ENCODE results near the gene KIRREL1. TPM values are rescaled to one million over a fixed set of nuclear protein-coding genes. Genes with fewer than 3 reads are reported as not detected.
A peak's percentile ranks its signal among the peaks of the same experiment; 100 is the strongest.

The KIRREL1 gene
- total RNA-seq, 1 donor from 2014 or later: 23.5 TPM

- H3K4me3 ChIP-seq (ENCODE audit: low read length in 3 of 3): no peak overlapping the region
- no peaks in the 10 kb centered on the region for H3K36me3 ChIP-seq (ENCODE audit: control insufficient read depth in 3 of 3, insufficient read depth in 3 of 3, low read length in 3 of 3)
- peak overlapping the region; percentile 61 for H3K27ac ChIP-seq (ENCODE audit: low read depth, low read length)
- no peaks in the 10 kb centered on the region for H3K27me3 ChIP-seq (ENCODE audit: control insufficient read depth in 3 of 3, insufficient read depth in 3 of 3, low read length in 3 of 3)
- no peak overlapping the region for H3K9ac ChIP-seq (ENCODE audit: low read depth in 1 of 3, low read length in 3 of 3)
- H3K9me3 ChIP-seq (ENCODE audit: control insufficient read depth in 3 of 3, low read length in 3 of 3): no peaks in the 10 kb centered on the region
- H3K4me1 ChIP-seq (ENCODE audit: control insufficient read depth in 3 of 3, insufficient read depth in 3 of 3, low read length in 3 of 3): peaks cover 8 to 16% (median 8%) of the 10 kb centered on the region in 3 donors
Observed at GRCh38 chr1:158146739-158147138, 153.3 kb downstream of the KIRREL1 start.

GRCh38 chr1:158147401-158147800 lies 154.0 kb downstream of the KIRREL1 start:
- Histone ChIP-seq H3K4me1 (ENCODE audit: control insufficient read depth in 3 of 3, insufficient read depth in 3 of 3, low read length in 3 of 3) (peaks cover 8 to 16% (median 8%) of the 10 kb centered on the region in 3 donors), H3K9me3 (ENCODE audit: control insufficient read depth in 3 of 3, low read length in 3 of 3) (no peaks in the 10 kb centered on the region), H3K27ac (ENCODE audit: low read depth, low read length) (peak overlapping the region; percentile 61), H3K4me3 (ENCODE audit: low read length in 3 of 3) (no peak overlapping the region), H3K36me3 (ENCODE audit: control insufficient read depth in 3 of 3, insufficient read depth in 3 of 3, low read length in 3 of 3) (no peaks in the 10 kb centered on the region), H3K9ac (ENCODE audit: low read depth in 1 of 3, low read length in 3 of 3) (no peak overlapping the region), H3K27me3 (ENCODE audit: control insufficient read depth in 3 of 3, insufficient read depth in 3 of 3, low read length in 3 of 3) (no peaks in the 10 kb centered on the region)

GRCh38 chr1:158147869-158148268 lies 154.4 kb downstream of the KIRREL1 start:
- H3K27ac ChIP-seq (ENCODE audit: low read depth, low read length): peak overlapping the region; percentile 28
- no peaks in the 10 kb centered on the region for H3K36me3 ChIP-seq (ENCODE audit: control insufficient read depth in 3 of 3, insufficient read depth in 3 of 3, low read length in 3 of 3)
- H3K4me3 ChIP-seq (ENCODE audit: low read length in 3 of 3): no peak overlapping the region
- H3K9ac ChIP-seq (ENCODE audit: low read depth in 1 of 3, low read length in 3 of 3): no peak overlapping the region
- peaks cover 8 to 16% (median 8%) of the 10 kb centered on the region in 3 donors for H3K4me1 ChIP-seq (ENCODE audit: control insufficient read depth in 3 of 3, insufficient read depth in 3 of 3, low read length in 3 of 3)
- no peaks in the 10 kb centered on the region for H3K27me3 ChIP-seq (ENCODE audit: control insufficient read depth in 3 of 3, insufficient read depth in 3 of 3, low read length in 3 of 3)
- no peaks in the 10 kb centered on the region for H3K9me3 ChIP-seq (ENCODE audit: control insufficient read depth in 3 of 3, low read length in 3 of 3)

- H3K4me1 ChIP-seq (ENCODE audit: control insufficient read depth in 3 of 3, insufficient read depth in 3 of 3, low read length in 3 of 3): peaks cover 8 to 16% (median 8%) of the 10 kb centered on the region in 3 donors
- no peak overlapping the region for H3K4me3 ChIP-seq (ENCODE audit: low read length in 3 of 3)
- no peaks in the 10 kb centered on the region for H3K9me3 ChIP-seq (ENCODE audit: control insufficient read depth in 3 of 3, low read length in 3 of 3)
Observed at GRCh38 chr1:158148468-158148867, 155.0 kb downstream of the KIRREL1 start.

GRCh38 chr1:158149175-158149574 lies 155.7 kb downstream of the KIRREL1 start:
- peak overlapping the region; percentile 65 for H3K27ac ChIP-seq (ENCODE audit: low read depth, low read length)
- no peaks in the 10 kb centered on the region for H3K27me3 ChIP-seq (ENCODE audit: control insufficient read depth in 3 of 3, insufficient read depth in 3 of 3, low read length in 3 of 3)
- no peaks in the 10 kb centered on the region for H3K36me3 ChIP-seq (ENCODE audit: control insufficient read depth in 3 of 3, insufficient read depth in 3 of 3, low read length in 3 of 3)
- peak overlapping the region; percentile 72 to 80 (median 79) for H3K4me3 ChIP-seq (ENCODE audit: low read length in 3 of 3)
- H3K9ac ChIP-seq (ENCODE audit: low read depth in 1 of 3, low read length in 3 of 3): peak overlapping the region in 2 of 3 donors; percentile 35 to 68
- peaks cover 8 to 16% (median 8%) of the 10 kb centered on the region in 3 donors for H3K4me1 ChIP-seq (ENCODE audit: control insufficient read depth in 3 of 3, insufficient read depth in 3 of 3, low read length in 3 of 3)
- no peaks in the 10 kb centered on the region for H3K9me3 ChIP-seq (ENCODE audit: control insufficient read depth in 3 of 3, low read length in 3 of 3)

More at GRCh38 chr1:158148468-158148867, 155.0 kb downstream of the KIRREL1 start:
- no peak overlapping the region for H3K9ac ChIP-seq (ENCODE audit: low read depth in 1 of 3, low read length in 3 of 3)
- no peaks in the 10 kb centered on the region for H3K36me3 ChIP-seq (ENCODE audit: control insufficient read depth in 3 of 3, insufficient read depth in 3 of 3, low read length in 3 of 3)
- H3K27me3 ChIP-seq (ENCODE audit: control insufficient read depth in 3 of 3, insufficient read depth in 3 of 3, low read length in 3 of 3): no peaks in the 10 kb centered on the region
- H3K27ac ChIP-seq (ENCODE audit: low read depth, low read length): peak overlapping the region; percentile 65

Other genes starting within 250 kb of the KIRREL1 start
- gene FCRL2, start 216.5 kb upstream of the KIRREL1 start, total RNA-seq: not detected
- gene FCRL1, start 173.5 kb upstream of the KIRREL1 start, total RNA-seq: under 0.01 TPM
- gene CD5L, start 151.8 kb upstream of the KIRREL1 start, total RNA-seq: not detected
- 1.0 TPM for gene CD1D, start 187.2 kb downstream of the KIRREL1 start, total RNA-seq

All from skeletal muscle tissue (tissue), 4 donors.